ENCODE data around the gene GRID1.

DNA sequence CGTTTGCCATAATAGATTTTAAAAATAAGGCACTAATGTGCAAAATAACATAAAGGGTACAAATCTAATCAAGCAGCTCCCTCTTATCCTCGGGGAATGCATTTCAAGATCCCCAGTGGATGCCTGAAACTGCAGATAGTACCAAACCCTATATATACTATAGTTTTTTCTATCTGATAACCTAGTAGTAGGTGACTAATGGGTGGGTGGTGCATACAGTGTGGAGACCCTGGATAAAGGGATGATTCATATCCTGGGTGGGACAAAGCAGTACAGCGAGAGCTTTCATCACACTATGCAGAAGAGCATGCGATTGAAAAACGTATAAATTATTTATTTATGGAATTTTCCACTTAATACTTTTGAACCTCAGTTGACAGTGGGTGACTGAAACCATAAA lies 464.5 kb downstream of the GRID1 start:
- TF ChIP-seq POLR2A (IDR thresholded peaks at IDR 0.05), result no peak
- TF ChIP-seq, protein P1, sequence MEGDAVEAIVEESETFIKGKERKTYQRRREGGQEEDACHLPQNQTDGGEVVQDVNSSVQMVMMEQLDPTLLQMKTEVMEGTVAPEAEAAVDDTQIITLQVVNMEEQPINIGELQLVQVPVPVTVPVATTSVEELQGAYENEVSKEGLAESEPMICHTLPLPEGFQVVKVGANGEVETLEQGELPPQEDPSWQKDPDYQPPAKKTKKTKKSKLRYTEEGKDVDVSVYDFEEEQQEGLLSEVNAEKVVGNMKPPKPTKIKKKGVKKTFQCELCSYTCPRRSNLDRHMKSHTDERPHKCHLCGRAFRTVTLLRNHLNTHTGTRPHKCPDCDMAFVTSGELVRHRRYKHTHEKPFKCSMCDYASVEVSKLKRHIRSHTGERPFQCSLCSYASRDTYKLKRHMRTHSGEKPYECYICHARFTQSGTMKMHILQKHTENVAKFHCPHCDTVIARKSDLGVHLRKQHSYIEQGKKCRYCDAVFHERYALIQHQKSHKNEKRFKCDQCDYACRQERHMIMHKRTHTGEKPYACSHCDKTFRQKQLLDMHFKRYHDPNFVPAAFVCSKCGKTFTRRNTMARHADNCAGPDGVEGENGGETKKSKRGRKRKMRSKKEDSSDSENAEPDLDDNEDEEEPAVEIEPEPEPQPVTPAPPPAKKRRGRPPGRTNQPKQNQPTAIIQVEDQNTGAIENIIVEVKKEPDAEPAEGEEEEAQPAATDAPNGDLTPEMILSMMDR (IDR thresholded peaks at IDR 0.05), result no peak

All from esophagus squamous epithelium (tissue), 4 donors.